Stimulated activated CD8-positive, alpha-beta memory T cell treated with anti-CD3 and anti-CD28 coated beads, Interleukin-4, amount 100 ng/mL, for 24 hours (primary cell): ENCODE results near the gene MBP.

Experiments used
- DNase-seq: peaks from one replicate; pipeline ENCODE4 v3.0.0-alpha.2; 2020; ENCODE audit warnings: low read depth

The MBP gene

GRCh38 chr18:77100751-77101355, 31.7 kb downstream of the MBP start:
- DNase-seq = no peak

GRCh38 chr18:77099485-77100370, 32.9 kb downstream of the MBP start:
- DNase-seq = no peak

DNA sequence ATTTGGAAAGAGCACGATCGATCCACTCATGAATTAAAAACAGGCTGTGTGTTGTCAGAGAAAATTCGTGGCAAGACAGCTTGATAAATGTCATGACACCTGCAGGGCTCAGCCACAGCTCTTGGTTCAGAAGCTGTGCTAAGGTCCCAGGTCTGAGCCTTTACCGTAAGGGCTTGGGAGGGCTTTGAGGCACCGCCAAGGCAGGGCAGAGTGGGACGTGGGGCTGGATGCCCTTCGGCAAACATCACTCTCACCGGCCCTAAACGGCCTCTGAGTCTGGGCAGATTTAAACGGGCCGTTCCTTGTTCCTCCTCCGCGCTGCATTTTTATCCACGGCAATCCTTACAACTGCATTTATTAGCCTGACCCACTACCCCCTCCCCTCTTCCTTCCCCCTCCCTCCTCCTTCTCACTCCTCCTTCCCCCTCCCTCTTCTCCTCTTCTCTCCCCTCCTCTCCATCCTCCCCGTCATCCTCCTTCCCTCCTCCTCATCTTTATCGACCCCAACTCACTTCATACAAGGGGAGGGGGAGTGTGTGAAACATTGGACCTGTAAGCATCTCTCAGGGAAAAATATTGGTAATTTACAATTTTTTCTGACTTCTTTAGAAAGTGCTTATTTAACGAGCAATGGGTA, 33.9 kb downstream of the MBP start:
- no peak for DNase-seq

DNA sequence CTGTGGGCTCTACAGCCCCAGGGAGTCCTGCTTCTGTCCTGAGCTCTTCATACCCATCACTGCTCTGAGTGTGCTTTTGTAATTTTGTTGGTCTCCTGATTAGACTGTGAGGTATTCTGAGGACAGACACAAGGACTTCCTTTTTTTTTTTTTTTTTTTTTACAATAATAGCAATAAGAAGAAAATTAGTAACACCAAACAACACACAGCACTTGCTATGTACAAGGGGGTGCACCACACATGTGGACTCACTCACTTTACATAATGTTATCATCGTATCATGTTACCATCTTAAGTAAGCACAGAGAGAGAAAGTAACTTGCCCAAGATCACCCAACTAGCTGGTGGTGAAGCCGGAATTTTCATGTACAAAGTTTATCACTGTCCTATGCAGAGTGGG, 34.6 kb downstream of the MBP start:
- DNase-seq = no peak

DNA sequence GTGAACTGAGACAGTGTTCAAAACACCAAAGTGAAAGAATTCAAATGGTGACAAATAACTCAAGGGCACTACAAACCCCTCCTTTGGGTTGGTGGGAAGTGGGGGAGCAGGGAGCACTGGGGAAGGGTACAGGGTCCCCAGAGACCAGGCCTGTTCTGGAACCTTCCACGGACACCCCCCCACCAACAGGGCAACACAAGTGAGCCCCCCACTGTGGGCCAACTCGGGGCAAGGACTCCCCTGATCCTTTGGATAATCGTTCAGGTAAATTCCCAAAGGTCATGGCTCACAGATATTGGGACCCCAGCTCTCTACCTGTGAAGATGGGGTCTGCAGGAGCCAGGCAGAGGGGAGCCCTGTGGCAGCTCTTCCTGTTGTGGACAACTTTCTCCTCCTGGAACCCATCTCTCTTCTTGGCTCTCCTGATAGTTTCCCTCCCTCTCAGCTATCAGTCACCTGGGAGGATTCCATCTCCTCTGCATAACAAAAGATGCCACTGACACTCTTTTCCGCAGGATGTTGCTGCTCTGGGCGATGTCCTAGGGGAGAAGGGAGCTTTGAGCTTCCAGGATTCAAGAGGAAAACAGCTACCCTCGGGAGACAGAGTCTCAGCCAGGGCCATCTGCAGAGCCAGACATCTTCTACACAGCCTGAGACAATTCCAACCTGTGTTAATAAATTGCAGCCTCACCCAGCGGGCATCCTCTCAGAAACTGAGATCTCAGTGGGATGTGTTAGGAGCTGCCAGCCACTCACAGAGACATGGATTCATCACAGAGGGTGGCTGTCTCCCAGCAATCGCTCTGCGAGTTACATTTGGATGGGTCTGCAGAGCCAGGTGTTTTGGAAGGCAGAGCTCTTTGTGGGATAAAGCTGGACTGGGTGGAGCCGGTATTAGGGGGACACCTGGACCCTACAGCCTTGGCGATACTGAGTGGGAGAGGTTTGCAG, 35.4 kb downstream of the MBP start:
- no peak for DNase-seq

- DNase-seq = no peak
Measured at GRCh38 chr18:77095391-77096371, 36.9 kb downstream of the MBP start.

- no peak for DNase-seq
Measured at GRCh38 chr18:77093586-77093985, 39.0 kb downstream of the MBP start.

GRCh38 chr18:77093067-77093430, 39.5 kb downstream of the MBP start:
- DNase-seq = no peak

DNA sequence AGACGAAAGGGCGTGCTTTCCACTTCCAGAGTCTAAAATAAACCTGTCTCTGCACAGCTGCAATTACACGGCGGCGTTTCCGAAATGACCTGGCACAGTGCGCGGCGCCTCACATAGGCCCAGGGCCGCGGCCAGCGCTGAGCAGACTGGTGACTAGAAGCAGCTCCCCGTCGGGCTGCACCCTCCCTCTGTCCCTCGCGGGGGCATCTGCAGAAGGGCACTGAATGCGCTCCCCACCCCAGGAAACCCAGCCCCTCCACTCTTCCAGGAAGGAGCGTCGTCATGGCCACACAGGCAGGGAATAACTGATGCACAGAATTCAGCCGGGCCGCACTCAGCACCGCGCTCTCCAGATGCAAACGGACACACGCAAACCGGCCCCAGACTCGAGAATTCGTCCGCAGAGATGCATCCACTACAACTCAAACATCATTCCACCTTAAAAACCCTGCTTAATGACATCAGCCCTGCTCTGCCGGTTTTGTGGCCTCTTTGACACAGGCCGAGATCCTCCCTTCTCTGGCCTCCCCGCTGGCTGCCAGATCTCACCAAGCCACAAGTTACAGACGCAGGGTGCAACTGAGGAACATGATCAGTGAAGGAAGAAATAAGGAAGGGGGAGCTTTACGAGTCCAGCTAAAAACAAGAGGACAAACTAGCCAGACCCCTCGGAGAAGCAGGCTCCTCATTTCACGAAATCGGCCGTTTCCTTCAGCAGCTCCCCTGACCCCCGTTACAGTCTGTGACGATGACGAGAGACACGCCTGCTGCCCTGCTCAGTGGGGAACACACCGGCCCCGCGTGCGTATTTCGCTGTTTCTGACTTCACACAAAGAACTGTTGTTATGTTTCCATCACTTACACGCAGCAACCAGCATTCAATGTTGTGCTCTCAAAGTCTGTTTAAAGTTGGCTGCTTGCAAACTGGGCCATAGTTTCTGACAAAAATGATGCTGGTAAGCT, 40.2 kb downstream of the MBP start:
- DNase-seq = no peak

DNA sequence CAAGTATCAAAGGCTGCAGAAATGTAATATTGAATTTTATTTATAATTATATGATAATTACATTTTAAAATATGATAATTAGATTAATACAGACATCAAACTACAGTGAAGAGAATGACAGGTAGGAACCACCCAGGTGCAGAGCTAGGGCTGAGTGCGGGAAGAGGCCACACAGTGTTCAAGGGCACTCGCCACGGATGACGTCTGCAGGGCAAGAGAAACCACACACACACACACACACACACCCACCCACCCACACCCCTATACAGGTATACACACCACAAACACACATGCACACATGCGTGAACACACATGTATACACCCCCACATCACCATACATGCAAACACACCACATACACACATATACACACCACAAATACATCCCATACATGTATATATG, 41.2 kb downstream of the MBP start:
- DNase-seq = no peak

DNA sequence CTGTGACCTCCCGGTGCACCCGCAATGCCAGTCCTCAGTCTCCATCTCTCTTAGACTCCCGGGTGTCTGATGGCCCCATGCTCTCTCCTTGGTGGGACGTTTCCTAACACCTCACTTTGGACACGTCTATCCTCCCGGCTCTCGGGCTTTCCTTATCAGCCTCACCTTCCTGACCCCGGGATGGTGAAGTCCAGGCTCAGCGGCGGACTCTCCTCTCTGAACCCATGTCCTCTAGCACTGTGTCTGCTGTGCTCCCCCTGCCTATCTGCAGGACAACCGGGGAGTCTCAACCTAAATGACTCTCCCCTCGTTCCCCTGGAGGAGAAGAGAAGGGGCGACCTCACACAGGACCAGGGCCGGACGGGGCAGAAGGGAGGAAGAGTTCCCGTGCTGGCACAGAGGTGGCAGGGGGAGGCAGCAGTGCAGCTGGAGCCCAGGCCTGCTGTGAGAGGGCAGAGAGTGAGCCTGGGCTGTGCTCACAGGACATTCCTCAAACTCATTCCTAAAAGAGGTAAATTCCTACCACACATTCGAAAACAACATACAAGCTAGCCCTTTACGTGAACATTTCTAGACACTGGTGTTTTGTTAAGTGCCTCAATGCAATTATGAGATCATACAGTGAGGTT, 41.9 kb downstream of the MBP start:
- DNase-seq = no peak

DNA sequence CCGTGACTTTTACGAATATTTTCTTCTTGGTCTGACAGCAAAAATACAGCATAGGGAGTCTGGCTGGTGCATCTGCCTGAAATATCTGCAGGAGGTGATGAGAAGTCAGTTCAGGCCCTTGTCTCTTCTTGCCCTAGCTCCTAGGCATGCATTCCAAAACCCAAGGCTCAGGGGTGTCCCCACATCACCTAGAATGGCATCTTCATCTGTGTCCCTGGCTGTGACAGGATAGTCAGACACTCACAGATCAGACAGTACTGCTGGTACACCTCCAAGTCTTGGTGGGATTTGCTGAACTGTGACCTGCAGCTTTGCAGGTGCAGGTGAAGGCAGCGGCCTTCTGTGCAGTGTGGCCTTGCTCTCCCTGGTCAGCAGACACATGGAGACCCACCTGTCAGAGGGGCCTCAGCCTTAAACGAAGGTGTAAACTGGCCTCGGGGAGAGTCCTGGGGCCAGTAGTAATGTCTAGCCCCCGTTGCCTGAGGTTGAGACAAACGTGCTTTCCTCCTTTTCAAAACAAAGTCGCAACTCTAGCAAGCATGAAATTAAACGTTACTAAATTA, 42.8 kb downstream of the MBP start:
- DNase-seq = no peak

GRCh38 chr18:77088963-77089722, 43.4 kb downstream of the MBP start:
- no peak for DNase-seq

- no peak for DNase-seq
Measured at GRCh38 chr18:77087393-77088141, 45.0 kb downstream of the MBP start.

- no peak for DNase-seq
Measured at GRCh38 chr18:77086656-77087392, 45.8 kb downstream of the MBP start.

DNA sequence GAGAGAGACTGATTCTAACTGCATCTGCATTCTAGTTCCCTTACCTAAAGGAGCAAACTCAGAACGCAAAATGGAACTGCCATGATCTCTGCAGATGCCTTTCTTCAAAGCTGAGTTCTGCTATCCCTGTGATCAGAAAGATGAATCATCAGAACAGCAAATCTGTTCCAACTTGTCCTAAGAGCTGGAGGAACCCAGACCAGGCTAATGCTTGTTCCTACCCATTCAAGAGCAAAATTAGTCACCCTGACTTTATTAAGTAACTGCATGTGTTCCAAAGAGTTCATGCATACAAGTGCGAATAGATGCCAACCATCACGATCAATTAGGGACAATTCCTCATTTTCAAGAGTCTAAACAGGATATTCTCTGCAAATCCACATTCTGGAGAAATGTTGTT, 46.5 kb downstream of the MBP start:
- DNase-seq = no peak

GRCh38 chr18:77084688-77085035, 47.9 kb downstream of the MBP start:
- no peak for DNase-seq
